ENCODE data around the gene MME. TPM values are rescaled to one million over a fixed set of nuclear protein-coding genes. Genes with fewer than 3 reads are reported as not detected.

Gene MME
- total and polyA plus RNA-seq, 12 donors, result 0.28 to 56.0 (median 1.5) TPM

DNA sequence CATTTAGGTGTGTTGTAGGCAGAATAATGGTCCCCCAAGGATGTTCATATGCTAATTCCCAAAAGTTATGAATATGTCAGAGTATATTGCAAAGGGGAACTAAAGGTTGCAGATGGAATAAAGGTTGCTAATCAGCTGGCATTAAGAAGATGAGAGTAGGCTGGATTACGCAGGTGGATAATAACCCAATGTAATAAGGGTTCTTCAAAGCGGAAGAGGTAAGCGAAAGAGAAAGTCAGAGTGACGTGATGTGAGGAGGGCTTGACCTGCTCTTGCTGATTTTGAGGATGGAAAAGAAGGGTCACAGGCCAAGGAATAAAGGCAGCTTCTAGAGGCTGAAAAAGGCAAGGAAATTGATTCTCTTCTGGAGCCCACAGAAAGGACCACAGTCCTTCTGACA, 109.4 kb downstream of the MME start:
- no peaks in the 10 kb centered on the region for H3K4me1 ChIP-seq (replicated peaks in 1 of 2)
- H3K36me3 ChIP-seq (replicated peaks in 1 of 2), result no peaks in the 10 kb centered on the region
- no peaks in the 10 kb centered on the region for H3K27me3 ChIP-seq
- H3K4me3 ChIP-seq, result no peak overlapping the region
- H3K27ac ChIP-seq, result no peak overlapping the region
- intact Hi-C loops (cut with DNase I), result no loop called here
- 85 to 93% (median 88%) methylated on average over 4 of the region's 4 CpGs for WGBS, 4 donors
- TF ChIP-seq POLR2A (IDR thresholded peaks at IDR 0.05), result no peak
- TF ChIP-seq, protein P1, sequence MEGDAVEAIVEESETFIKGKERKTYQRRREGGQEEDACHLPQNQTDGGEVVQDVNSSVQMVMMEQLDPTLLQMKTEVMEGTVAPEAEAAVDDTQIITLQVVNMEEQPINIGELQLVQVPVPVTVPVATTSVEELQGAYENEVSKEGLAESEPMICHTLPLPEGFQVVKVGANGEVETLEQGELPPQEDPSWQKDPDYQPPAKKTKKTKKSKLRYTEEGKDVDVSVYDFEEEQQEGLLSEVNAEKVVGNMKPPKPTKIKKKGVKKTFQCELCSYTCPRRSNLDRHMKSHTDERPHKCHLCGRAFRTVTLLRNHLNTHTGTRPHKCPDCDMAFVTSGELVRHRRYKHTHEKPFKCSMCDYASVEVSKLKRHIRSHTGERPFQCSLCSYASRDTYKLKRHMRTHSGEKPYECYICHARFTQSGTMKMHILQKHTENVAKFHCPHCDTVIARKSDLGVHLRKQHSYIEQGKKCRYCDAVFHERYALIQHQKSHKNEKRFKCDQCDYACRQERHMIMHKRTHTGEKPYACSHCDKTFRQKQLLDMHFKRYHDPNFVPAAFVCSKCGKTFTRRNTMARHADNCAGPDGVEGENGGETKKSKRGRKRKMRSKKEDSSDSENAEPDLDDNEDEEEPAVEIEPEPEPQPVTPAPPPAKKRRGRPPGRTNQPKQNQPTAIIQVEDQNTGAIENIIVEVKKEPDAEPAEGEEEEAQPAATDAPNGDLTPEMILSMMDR (IDR thresholded peaks at IDR 0.05), result no peak
- H3K9me3 ChIP-seq (replicated peaks in 1 of 3), result no peaks in the 10 kb centered on the region
- DNase-seq, result no peak

DNA sequence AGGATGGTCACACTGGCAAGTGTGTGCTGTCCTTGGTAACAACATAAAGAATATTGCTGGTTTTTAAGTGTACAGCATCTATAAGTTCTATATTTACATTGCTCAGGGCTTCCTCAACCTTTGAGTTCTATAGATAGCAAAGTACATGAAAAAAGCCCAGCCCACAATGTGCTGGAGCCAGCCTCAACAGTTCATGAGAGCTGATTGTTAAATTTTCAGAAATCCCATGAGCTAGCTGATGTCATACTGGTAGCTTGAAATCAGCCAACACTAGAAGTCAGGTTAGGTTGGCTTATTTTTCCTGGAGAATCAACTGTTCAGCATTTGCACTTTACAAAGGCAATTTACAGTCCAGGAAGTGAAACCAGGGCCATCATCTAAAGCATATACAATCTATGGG, 110.6 kb downstream of the MME start:
- Histone ChIP-seq H3K9me3 (replicated peaks in 1 of 3) (no peaks in the 10 kb centered on the region), H3K36me3 (replicated peaks in 1 of 2) (no peaks in the 10 kb centered on the region), H3K4me1 (replicated peaks in 1 of 2) (no peaks in the 10 kb centered on the region), H3K4me3 (no peak overlapping the region), H3K27me3 (no peaks in the 10 kb centered on the region), H3K27ac (no peak overlapping the region)
- intact Hi-C loops (cut with DNase I), result no loop called here
- no peak for DNase-seq
- TF ChIP-seq, protein P1 (IDR thresholded peaks at IDR 0.05), result no peak
- no peak for TF ChIP-seq POLR2A (IDR thresholded peaks at IDR 0.05)

- Histone ChIP-seq H3K4me3 (no peak overlapping the region), H3K4me1 (replicated peaks in 1 of 2) (no peaks in the 10 kb centered on the region), H3K27me3 (no peaks in the 10 kb centered on the region), H3K27ac (no peak overlapping the region), H3K36me3 (replicated peaks in 1 of 2) (no peaks in the 10 kb centered on the region), H3K9me3 (replicated peaks in 1 of 3) (no peaks in the 10 kb centered on the region)
- WGBS, 4 donors, result 68 to 87% (median 76%) methylated on average over 2 of the region's 2 CpGs
- DNase-seq, result no peak
- TF ChIP-seq, protein P1 (IDR thresholded peaks at IDR 0.05), result no peak
- TF ChIP-seq POLR2A (IDR thresholded peaks at IDR 0.05), result no peak
- intact Hi-C loops (cut with DNase I), result no loop called here
Observed at GRCh38 chr3:155192957-155193746, 113.0 kb downstream of the MME start.

GRCh38 chr3:155193868-155194267, 113.7 kb downstream of the MME start:
- Histone ChIP-seq H3K4me1 (replicated peaks in 1 of 2) (no peaks in the 10 kb centered on the region), H3K27me3 (no peaks in the 10 kb centered on the region), H3K27ac (no peak overlapping the region), H3K36me3 (replicated peaks in 1 of 2) (no peaks in the 10 kb centered on the region), H3K4me3 (no peak overlapping the region), H3K9me3 (replicated peaks in 1 of 3) (no peaks in the 10 kb centered on the region)
- 88 to 98% (median 90%) methylated on average over 2 of the region's 2 CpGs for WGBS, 4 donors
- TF ChIP-seq, protein P1 (IDR thresholded peaks at IDR 0.05), result no peak
- TF ChIP-seq POLR2A (IDR thresholded peaks at IDR 0.05), result no peak
- no peak for DNase-seq
- intact Hi-C loops (cut with DNase I), result no loop called here
